ENCODE measurements around the gene USP49.

USP49 gene

DNA sequence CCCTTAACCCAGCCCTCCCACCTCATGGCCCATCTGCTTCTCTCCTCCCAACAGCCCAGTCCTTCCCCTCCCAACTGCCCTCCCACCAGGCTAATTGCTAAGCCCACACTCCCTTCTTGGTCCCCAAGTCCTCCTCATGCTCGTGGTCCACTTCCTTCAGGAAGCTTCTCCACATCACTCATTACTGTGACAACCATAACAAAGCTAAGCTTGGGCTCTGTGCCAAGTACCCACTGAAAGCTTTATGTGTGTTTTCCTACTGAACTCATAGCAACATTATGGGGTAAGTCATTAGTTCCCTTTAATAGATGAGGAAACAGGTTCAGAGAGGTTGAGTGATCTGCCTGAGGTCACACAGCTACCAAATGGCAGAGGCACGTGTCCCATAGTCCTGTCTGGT, 131.7 kb downstream of the USP49 start:
- DNase-seq (ENCODE audit: low read depth): no peak
- TF ChIP-seq, protein P1, sequence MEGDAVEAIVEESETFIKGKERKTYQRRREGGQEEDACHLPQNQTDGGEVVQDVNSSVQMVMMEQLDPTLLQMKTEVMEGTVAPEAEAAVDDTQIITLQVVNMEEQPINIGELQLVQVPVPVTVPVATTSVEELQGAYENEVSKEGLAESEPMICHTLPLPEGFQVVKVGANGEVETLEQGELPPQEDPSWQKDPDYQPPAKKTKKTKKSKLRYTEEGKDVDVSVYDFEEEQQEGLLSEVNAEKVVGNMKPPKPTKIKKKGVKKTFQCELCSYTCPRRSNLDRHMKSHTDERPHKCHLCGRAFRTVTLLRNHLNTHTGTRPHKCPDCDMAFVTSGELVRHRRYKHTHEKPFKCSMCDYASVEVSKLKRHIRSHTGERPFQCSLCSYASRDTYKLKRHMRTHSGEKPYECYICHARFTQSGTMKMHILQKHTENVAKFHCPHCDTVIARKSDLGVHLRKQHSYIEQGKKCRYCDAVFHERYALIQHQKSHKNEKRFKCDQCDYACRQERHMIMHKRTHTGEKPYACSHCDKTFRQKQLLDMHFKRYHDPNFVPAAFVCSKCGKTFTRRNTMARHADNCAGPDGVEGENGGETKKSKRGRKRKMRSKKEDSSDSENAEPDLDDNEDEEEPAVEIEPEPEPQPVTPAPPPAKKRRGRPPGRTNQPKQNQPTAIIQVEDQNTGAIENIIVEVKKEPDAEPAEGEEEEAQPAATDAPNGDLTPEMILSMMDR (conservative IDR thresholded peaks at IDR 0.05; ENCODE audit: low read depth, low read length): no peak
- no peak overlapping the region for H3K4me3 ChIP-seq (ENCODE audit: low read length)

DNA sequence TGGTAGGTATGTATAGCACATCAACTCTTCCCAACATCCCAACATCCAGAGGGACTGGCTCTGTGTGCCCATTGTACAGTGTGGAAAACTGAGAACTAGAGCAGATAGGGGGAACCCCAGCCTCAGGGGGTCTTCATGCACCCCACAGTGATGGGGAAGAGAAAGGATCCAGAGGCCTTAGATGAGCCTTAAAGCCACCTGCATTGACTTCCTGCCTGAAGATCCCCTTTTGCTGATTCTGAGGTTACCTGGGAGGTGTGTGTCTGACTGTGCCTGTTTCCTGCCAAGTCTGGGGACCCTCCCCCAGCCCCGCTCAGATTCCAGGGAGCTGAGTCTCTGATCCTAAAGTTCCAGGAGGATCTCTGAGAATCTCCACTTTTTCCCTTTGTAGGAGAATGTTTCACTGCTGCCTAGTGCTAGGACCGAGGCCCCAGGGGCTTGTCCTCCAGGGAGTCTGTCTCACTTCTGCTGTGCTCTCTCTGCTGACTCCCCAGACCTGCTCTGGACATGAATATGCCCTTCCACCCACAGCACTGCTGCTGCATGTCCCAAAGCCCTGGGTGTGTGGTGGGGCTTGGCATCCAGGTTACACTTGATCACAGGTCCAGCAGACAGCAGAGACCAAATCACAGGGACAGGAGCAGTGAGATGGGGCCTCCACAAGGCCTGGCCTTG, 135.1 kb downstream of the USP49 start:
- no peak for DNase-seq (ENCODE audit: low read depth)
- TF ChIP-seq, protein P1 (conservative IDR thresholded peaks at IDR 0.05; ENCODE audit: low read depth, low read length): no peak
- H3K4me3 ChIP-seq (ENCODE audit: low read length): no peak overlapping the region

DNA sequence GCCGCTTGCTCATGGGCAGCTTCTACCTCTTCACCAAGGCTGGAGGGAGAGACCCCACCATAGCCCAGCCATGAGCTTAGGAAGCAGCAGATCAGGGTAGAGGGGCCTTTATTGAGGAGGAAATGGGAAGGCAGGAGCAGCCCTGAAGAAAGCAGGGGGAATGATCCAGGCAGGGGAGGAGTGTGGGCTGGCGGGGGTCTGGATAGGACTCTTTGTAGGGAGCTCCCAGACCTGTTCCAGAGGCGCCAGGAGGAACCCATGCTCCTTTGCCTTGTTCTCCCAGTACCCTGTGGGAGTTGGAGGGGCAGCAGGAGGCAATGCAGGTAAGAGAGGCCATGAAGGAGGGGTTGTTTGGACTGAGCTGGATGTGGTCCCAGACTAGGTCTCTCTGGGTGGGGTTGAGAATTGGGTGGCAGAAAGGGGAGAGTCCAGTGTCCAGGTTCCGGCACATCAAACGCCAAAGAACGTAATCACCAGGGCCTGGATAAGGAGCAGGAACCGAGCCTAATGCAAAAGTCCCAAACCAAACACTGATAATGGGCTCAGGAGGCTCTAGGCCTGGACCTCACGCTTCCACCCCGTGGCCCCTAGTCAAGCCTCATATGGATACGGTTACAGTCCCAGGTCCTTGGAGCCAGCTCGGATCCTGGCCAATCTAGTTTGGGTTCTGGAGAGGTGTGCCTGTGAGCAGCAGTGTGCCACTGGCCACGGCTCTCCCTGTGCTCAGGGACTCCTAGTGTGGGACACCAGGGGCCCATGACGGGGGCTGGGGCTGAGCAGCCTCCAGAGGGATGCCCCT, 135.9 kb downstream of the USP49 start:
- no peak overlapping the region for H3K4me3 ChIP-seq (ENCODE audit: low read length)
- TF ChIP-seq, protein P1 (conservative IDR thresholded peaks at IDR 0.05; ENCODE audit: low read depth, low read length): no peak
- DNase-seq (ENCODE audit: low read depth): no peak

DNA sequence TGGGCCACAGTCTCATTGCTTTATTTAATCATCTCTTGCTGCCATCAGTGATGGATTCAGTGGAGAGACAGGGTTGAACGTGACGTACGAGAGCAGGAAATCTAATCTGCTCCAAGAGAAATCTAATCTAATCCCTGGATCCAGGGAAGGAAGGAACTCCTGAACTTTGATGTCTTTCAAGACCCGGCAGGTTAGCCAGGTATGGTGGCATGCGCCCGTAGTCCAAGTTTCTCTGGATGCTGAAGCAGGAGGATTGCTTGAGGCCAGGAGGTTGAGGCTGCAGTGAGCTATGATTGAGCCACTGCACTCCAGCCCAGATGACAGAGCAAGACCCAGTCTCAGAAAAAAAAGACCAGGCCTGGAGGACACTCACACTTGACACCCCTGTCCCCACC, 136.5 kb downstream of the USP49 start:
- no peak for DNase-seq (ENCODE audit: low read depth)
- H3K4me3 ChIP-seq (ENCODE audit: low read length): no peak overlapping the region
- TF ChIP-seq, protein P1 (conservative IDR thresholded peaks at IDR 0.05; ENCODE audit: low read depth, low read length): no peak

DNA sequence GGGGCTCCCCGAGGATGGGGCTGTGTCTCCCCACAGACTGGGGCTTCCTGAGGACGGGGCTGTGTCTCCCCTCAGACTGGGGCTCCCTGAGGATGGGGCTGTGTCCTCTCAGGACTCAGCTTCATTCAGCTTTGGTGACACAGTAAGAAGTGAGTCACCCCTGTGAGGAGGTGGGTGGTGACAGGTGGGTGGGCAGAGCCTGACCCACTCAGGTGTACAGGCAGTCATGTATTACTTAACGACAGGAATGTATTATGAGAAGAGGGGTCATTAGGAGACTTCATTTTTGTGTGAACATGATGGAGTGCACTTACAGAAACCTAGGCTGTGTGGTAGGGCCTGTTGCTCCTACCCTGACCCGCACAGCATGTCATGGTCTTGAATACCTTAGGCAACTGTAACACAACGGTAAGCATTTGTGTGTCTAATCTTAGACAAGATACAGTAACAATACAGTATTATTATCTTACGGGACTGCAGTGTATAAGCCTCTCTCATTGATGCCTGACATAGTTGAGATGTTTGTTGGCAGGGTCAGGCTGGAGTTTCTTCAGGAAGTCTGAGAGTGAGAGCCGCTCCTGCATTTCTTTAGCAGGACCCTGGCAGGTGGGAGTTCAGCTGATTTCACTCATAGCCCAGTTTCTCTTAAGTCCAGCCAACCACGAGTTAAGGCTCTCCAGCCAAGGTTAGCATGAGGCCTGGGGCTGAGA, 137.1 kb downstream of the USP49 start:
- TF ChIP-seq, protein P1 (conservative IDR thresholded peaks at IDR 0.05; ENCODE audit: low read depth, low read length): no peak
- no peak for DNase-seq (ENCODE audit: low read depth)

DNA sequence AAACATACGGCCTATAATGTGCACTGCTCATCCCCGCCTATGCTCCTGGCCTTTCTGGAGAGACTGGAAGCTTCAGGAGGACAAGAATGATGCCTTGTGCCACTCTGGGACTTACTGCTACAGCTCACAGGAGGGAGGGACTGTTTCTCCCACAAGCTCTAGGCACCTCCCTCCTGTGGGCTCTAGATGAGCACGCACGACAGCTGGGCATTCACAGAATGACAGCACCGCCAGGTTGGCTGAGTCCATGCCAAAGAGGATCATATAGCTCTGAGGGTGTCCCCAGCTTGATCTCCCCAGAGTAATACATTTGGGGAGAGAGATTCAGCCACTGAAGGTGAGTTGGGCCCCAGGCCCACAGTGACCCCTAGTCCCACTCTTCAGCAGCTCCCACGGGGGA, 137.9 kb downstream of the USP49 start:
- no peak for DNase-seq (ENCODE audit: low read depth)
- TF ChIP-seq, protein P1 (conservative IDR thresholded peaks at IDR 0.05; ENCODE audit: low read depth, low read length): no peak
- H3K4me3 ChIP-seq (ENCODE audit: low read length): no peak overlapping the region

More for the DNA sequence above, 137.1 kb downstream of the USP49 start:
- no peak overlapping the region for H3K4me3 ChIP-seq (ENCODE audit: low read length)

Measured in retinal pigment epithelial cell (primary cell).